ENCODE data around the gene GCAT.

The GCAT gene

GRCh38 chr22:37809672-37810333, 2.1 kb downstream of the GCAT start:
- DNase-seq: no peak
- no peak for TF ChIP-seq POLR2A (IDR thresholded peaks at IDR 0.05; ENCODE audit: low read length)
- TF ChIP-seq GATA1 (IDR thresholded peaks at IDR 0.05; ENCODE audit: low read depth, low read length): no peak

DNA sequence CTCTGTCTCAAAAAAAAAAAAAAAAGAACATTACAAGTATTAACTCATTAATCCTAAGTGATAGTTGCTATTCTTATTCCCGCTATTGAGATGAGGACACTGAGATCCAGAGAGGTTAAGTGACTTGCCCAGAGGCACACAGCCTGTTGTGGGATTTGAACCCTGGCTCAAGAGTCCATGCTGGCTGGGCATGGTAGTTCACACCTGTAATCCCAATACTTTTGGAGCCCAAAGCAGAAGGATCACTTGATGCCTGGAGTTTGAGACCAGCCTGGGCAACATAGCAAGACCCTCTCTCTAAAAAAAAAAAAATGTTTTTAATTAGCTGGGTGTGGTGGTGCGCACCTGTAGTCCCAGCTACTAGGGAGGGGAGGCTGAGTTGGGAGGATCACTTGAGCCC, 4.1 kb downstream of the GCAT start:
- TF ChIP-seq GATA1 (IDR thresholded peaks at IDR 0.05; ENCODE audit: low read depth, low read length) (no peak), POLR2A (IDR thresholded peaks at IDR 0.05; ENCODE audit: low read length) (no peak)
- DNase-seq: no peak

- TF ChIP-seq GATA1 (IDR thresholded peaks at IDR 0.05; ENCODE audit: low read depth, low read length): no peak
- TF ChIP-seq POLR2A (IDR thresholded peaks at IDR 0.05; ENCODE audit: low read length): no peak
- no peak for DNase-seq
Observed at GRCh38 chr22:37812869-37813678, 5.3 kb downstream of the GCAT start.

DNA sequence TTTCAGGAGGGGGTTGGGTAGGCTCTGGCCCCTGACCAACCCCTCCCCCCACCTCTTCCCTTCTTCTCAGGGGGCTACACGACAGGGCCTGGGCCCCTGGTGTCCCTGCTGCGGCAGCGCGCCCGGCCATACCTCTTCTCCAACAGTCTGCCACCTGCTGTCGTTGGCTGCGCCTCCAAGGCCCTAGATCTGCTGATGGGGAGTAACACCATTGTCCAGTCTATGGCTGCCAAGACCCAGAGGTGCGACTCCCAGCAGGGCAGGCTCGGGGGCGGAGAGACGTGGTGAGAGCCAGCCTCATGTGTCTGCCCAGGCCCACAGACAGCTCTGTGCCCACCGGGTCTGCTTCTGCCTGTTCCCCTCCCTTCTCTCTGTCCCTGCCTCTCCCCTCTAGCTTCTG, 7.9 kb downstream of the GCAT start:
- TF ChIP-seq GATA1 (IDR thresholded peaks at IDR 0.05; ENCODE audit: low read depth, low read length) (no peak), POLR2A (IDR thresholded peaks at IDR 0.05; ENCODE audit: low read length) (no peak)
- no peak for DNase-seq

GRCh38 chr22:37816543-37817180, 8.9 kb downstream of the GCAT start:
- no peak for DNase-seq
- TF ChIP-seq POLR2A (IDR thresholded peaks at IDR 0.05; ENCODE audit: low read length) (no peak), GATA1 (IDR thresholded peaks at IDR 0.05; ENCODE audit: low read depth, low read length) (no peak)

GRCh38 chr22:37817705-37818408, 10.1 kb downstream of the GCAT start:
- DNase-seq: peak; percentile 85 to 91
- TF ChIP-seq POLR2A (IDR thresholded peaks at IDR 0.05; ENCODE audit: low read length) (no peak), GATA1 (IDR thresholded peaks at IDR 0.05; ENCODE audit: low read depth, low read length) (no peak)

DNA sequence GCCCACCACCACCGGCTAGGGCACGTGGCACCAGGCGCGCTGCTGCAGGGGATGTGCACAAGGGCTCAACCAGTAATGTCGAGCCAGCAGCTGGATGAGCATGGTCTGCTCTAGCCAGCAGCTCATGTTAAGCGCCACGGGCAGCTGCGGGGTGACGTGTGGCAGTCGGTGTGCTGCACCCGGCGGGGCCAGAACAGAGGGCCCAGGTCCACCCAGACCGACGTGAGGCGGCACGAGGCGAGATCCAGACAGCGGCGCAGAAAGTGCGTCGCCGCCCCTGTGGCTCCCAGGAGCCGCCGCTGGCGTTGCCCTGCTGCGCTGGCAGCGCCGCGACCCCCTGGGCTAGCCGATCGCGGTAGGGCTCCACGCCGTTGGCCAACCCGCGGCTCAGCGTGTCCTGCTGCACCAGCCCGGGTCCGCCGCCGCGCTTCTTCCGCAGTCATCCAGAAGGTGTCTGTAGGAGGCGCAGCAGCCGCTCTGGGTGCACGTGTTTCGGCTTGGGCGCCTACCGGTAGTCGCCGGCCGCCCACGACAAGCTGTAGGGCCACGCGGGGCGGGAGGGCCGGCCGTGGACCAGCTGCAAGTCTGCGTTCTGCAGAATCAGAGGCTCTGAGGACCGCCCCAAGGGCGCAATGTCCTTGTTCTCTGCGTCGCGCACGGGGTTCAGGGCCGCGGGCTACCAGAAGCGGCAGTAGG, 10.8 kb downstream of the GCAT start:
- DNase-seq: peak; percentile 73 to 77
- TF ChIP-seq GATA1 (IDR thresholded peaks at IDR 0.05; ENCODE audit: low read depth, low read length) (no peak), POLR2A (IDR thresholded peaks at IDR 0.05; ENCODE audit: low read length) (peak; percentile 17)

GRCh38 chr22:37819105-37819433, 11.3 kb downstream of the GCAT start:
- TF ChIP-seq POLR2A (IDR thresholded peaks at IDR 0.05; ENCODE audit: low read length) (no peak), GATA1 (IDR thresholded peaks at IDR 0.05; ENCODE audit: low read depth, low read length) (no peak)
- no peak for DNase-seq

DNA sequence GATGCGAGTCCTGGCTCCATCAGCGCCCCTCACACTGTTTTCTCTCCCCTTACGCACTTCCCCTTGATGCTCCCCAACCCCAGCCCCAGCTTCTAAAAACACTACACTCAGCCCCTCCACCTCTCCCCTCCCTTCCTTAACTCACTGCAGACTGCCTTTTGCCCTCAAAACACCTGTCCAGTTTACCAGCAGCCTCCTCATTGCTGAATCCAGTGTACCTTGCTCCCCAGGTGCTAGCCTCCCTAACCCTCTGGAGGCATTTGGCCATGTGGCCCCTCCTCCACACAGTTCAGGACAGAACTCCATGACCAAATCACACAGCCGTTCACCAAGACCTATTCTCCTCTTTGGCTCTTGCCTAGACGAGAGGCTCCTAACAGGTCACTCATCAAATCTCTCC, 12.6 kb downstream of the GCAT start:
- DNase-seq: no peak
- TF ChIP-seq POLR2A (IDR thresholded peaks at IDR 0.05; ENCODE audit: low read length): no peak

GRCh38 chr22:37822079-37822833, 14.5 kb downstream of the GCAT start:
- DNase-seq: no peak
- no peak for TF ChIP-seq GATA1 (IDR thresholded peaks at IDR 0.05; ENCODE audit: low read depth, low read length)
- no peak for TF ChIP-seq POLR2A (IDR thresholded peaks at IDR 0.05; ENCODE audit: low read length)

DNA sequence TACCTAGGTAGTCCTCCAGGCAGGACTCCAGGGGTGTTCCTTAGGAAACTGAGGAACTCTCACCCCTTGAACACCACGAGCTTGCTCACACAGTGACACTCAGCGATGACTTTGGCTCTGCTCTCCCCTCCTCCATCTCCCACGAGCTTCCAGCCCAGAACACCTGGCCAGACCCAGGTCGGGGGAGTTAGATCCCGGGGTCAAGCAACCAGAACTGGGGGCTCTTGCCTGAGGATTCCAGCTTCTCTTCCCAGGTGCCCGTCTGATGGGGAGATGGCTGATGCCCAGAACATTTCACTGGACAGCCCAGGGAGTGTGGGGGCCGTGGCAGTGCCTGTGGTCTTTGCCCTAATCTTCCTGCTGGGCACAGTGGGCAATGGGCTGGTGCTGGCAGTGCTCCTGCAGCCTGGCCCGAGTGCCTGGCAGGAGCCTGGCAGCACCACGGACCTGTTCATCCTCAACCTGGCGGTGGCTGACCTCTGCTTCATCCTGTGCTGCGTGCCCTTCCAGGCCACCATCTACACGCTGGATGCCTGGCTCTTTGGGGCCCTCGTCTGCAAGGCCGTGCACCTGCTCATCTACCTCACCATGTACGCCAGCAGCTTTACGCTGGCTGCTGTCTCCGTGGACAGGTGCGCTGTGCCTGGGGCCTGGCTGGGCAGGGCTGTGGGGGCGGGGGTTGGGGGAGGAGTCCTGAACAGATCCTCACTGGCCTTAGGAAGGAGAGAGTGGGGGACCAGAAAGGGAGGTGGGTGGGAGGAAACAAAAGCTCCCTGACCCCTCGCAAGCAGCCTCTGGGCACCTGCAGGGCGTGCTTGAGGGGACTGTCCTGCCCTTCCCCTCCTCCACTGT, 15.6 kb downstream of the GCAT start, which contains the start of gene GALR3:
Gene GALR3 (plus strand): TSS at position 249 of the 852 bp plus-strand sequence. CDS start 25 bp downstream, at position 274.
- no peak for TF ChIP-seq GATA1 (IDR thresholded peaks at IDR 0.05; ENCODE audit: low read depth, low read length)
- TF ChIP-seq POLR2A (IDR thresholded peaks at IDR 0.05; ENCODE audit: low read length): no peak
- DNase-seq: no peak

All from erythroblast (primary cell).